Hepatocyte (in vitro differentiated cells): ENCODE results near the gene RASSF4. TPM values are rescaled to one million over a fixed set of nuclear protein-coding genes. Genes with fewer than 3 reads are reported as not detected.

Experiments
- DNase-seq: peaks from one replicate; pipeline ENCODE4 v3.0.0-alpha.2; 2016; ENCODE audit warnings: low spot score
- H2AFZ ChIP-seq: fragments of 200-600 bp; sonication (generic); 2 replicates; pipeline ENCODE4 v1.6.0; 2016; ENCODE audit warnings: antibody characterized with exemption, mild to moderate bottlenecking
- H3K27ac ChIP-seq: fragments of 200-600 bp; sonication (generic); 2 replicates; pipeline ENCODE4 v1.5.1; 2016; ENCODE audit warnings: mild to moderate bottlenecking
- H3K27me3 ChIP-seq: fragments of 200-600 bp; sonication (generic); 2 replicates; pipeline ENCODE4 v1.6.1; 2016
- H3K36me3 ChIP-seq: fragments of 200-600 bp; sonication (generic); replicated peaks from 2 replicates; pipeline ENCODE4 v1.5.1; 2016; ENCODE audit warnings: low read depth; ENCODE audit not compliant: insufficient read depth
- H3K4me1 ChIP-seq: fragments of 200-600 bp; sonication (generic); 2 replicates; pipeline ENCODE4 v1.5.1; 2016; ENCODE audit warnings: mild to moderate bottlenecking, moderate library complexity; ENCODE audit not compliant: insufficient read depth
- H3K4me2 ChIP-seq: fragments of 200-600 bp; sonication (generic); 2 replicates; pipeline ENCODE4 v1.6.0; 2016
- H3K4me3 ChIP-seq: fragments of 200-600 bp; sonication (generic); 2 replicates; pipeline ENCODE4 v1.5.1; 2016; ENCODE audit warnings: mild to moderate bottlenecking
- H3K79me2 ChIP-seq: fragments of 200-600 bp; sonication (generic); 2 replicates; pipeline ENCODE4 v1.6.0; 2017; ENCODE audit warnings: mild to moderate bottlenecking
- H3K9me2 ChIP-seq: fragments of 200-600 bp; sonication (generic); replicated peaks from 2 replicates; pipeline ENCODE4 v1.6.0; 2017; ENCODE audit warnings: mild to moderate bottlenecking; ENCODE audit not compliant: insufficient read depth
- H3K9me3 ChIP-seq: fragments of 200-600 bp; sonication (generic); 2 replicates; pipeline ENCODE4 v1.5.1; 2016; ENCODE audit warnings: low read depth, mild to moderate bottlenecking
- H4K20me1 ChIP-seq: fragments of 200-600 bp; sonication (generic); 2 replicates; pipeline ENCODE4 v1.6.0; 2016; ENCODE audit warnings: mild to moderate bottlenecking; ENCODE audit not compliant: insufficient read depth, poor library complexity, severe bottlenecking
- CTCF ChIP-seq: fragments of 200-600 bp; sonication (generic); IDR thresholded peaks from 2 replicates; pipeline ENCODE4 v1.5.1; 2016; ENCODE audit warnings: antibody characterized with exemption, mild to moderate bottlenecking; ENCODE audit not compliant: poor library complexity
- EZH2 ChIP-seq: fragments of 200-600 bp; sonication (generic); IDR thresholded peaks from 2 replicates; pipeline ENCODE4 v1.6.1; 2016; ENCODE audit warnings: antibody characterized with exemption, mild to moderate bottlenecking, borderline replicate concordance
- EZH2phosphoT487 ChIP-seq: fragments of 200-600 bp; sonication (generic); IDR thresholded peaks from one replicate; pipeline ENCODE4 v1.6.1; 2018; ENCODE audit warnings: antibody characterized with exemption, mild to moderate bottlenecking, low read depth, moderate library complexity; ENCODE audit not compliant: unreplicated experiment, severe bottlenecking
- whole genome bisulfite sequencing: methylation state at CpG from one replicate; pipeline ENCODE4 v1.1.6; 2016; ENCODE audit warnings: low lambda C conversion rate; ENCODE audit errors: missing lambda C conversion rate; 5-methylcytosine and 5-hydroxymethylcytosine counted together
- polyA plus RNA-seq: library from polyadenylated mRNA; unstranded; fragments of >200 nt; fragmentation: Nextera tagmentation; extraction: Ambion mirVana; gene quantifications from 2 replicates; pipeline ENCODE4 v1.2.1, GENCODE V29; 2016
- total RNA-seq: library from RNA; depleted of rRNA; stranded (reverse); fragments of >200 nt; gene quantifications from 2 replicates; pipeline ENCODE4 v1.2.3, GENCODE V29; 2014

The RASSF4 gene
- total and polyA plus RNA-seq, 2 experiments from 2014 or later, result 19.2 to 20.1 TPM

GRCh38 chr10:45040921-45041542, 81.4 kb downstream of the RASSF4 start:
- no peaks in the 10 kb centered on the region for H3K79me2 ChIP-seq
- no peak overlapping the region for H2AFZ ChIP-seq
- no peak overlapping the region for H3K4me2 ChIP-seq
- no peak overlapping the region for H3K4me3 ChIP-seq
- TF ChIP-seq EZH2, result no peak
- no peak for TF ChIP-seq CTCF
- no peak for TF ChIP-seq EZH2phosphoT487
- H4K20me1 ChIP-seq, result no peaks in the 10 kb centered on the region
- H3K4me1 ChIP-seq, result no peaks in the 10 kb centered on the region
- DNase-seq, result no peak
- no peaks in the 10 kb centered on the region for H3K36me3 ChIP-seq
- H3K27me3 ChIP-seq, result no peaks in the 10 kb centered on the region
- no peaks in the 10 kb centered on the region for H3K9me2 ChIP-seq
- H3K9me3 ChIP-seq, result no peaks in the 10 kb centered on the region
- H3K27ac ChIP-seq, result no peak overlapping the region

- Histone ChIP-seq H3K4me1 (no peaks in the 10 kb centered on the region), H3K9me2 (no peaks in the 10 kb centered on the region)
- 36% methylated on average over 7 of the region's 7 CpGs for WGBS
Observed at GRCh38 chr10:45044290-45044689, 84.7 kb downstream of the RASSF4 start.

More at GRCh38 chr10:45044290-45044689, 84.7 kb downstream of the RASSF4 start:
- Histone ChIP-seq H3K4me2 (no peak overlapping the region), H3K27ac (no peak overlapping the region), H3K79me2 (no peaks in the 10 kb centered on the region), H2AFZ (no peak overlapping the region), H3K27me3 (no peaks in the 10 kb centered on the region), H3K9me3 (no peaks in the 10 kb centered on the region), H4K20me1 (no peaks in the 10 kb centered on the region), H3K36me3 (no peaks in the 10 kb centered on the region), H3K4me3 (no peak overlapping the region)
- no peak for DNase-seq
- TF ChIP-seq CTCF (no peak), EZH2phosphoT487 (no peak), EZH2 (no peak)

Other genes with a start within 250 kb of the RASSF4 start
- 0.13 TPM in 1 of 2 replicates, not detected in the other for gene TMEM72, start 48.5 kb upstream of the RASSF4 start, total RNA-seq
- 0.69 TPM in 1 of 2 replicates, not detected in the other for gene TMEM72, start 48.5 kb upstream of the RASSF4 start, polyA plus RNA-seq
- gene DEPP1, start 19.0 kb downstream of the RASSF4 start, total RNA-seq, result 24.0 and 30.6 TPM in 2 replicates
- 45.6 and 54.7 TPM in 2 replicates for gene DEPP1, start 19.0 kb downstream of the RASSF4 start, polyA plus RNA-seq
- gene ZNF22, start 41.1 kb downstream of the RASSF4 start, total RNA-seq, result 32.2 and 41.7 TPM in 2 replicates
- 20.5 and 25.9 TPM in 2 replicates for gene ZNF22, start 41.1 kb downstream of the RASSF4 start, polyA plus RNA-seq